GM13977 (cell line): Measurements from ENCODE around the gene RGS19.

ENCODE experiments used
- DNase-seq: peaks from one replicate; pipeline ENCODE4 v3.0.0; 2012; ENCODE audit warnings: low spot score
- in situ Hi-C: fragments of 300-500 bp; cut with MboI; formaldehyde crosslinking; loops from one replicate; pipeline ENCODE4 v1.12.0; 2022; ENCODE audit warnings: low sequenced_read_pairs, low pct_unique_long_range_greater_than_20kb, mixed read lengths, inconsistent platforms; ENCODE audit not compliant: unreplicated experiment
- TF ChIP-seq, protein P1 (sequence below): IDR thresholded peaks from 2 replicates; pipeline ENCODE4 v1.5.1; 2012; ENCODE audit warnings: mild to moderate bottlenecking, control low read depth; ENCODE audit not compliant: insufficient read depth; ENCODE audit errors: extremely low read depth, missing control alignments

The RGS19 gene

GRCh38 chr20:64116016-64116415 lies 36.7 kb upstream of the RGS19 start:
- no peak for DNase-seq
- in situ Hi-C loops: no loop called here
- TF ChIP-seq, protein P1, sequence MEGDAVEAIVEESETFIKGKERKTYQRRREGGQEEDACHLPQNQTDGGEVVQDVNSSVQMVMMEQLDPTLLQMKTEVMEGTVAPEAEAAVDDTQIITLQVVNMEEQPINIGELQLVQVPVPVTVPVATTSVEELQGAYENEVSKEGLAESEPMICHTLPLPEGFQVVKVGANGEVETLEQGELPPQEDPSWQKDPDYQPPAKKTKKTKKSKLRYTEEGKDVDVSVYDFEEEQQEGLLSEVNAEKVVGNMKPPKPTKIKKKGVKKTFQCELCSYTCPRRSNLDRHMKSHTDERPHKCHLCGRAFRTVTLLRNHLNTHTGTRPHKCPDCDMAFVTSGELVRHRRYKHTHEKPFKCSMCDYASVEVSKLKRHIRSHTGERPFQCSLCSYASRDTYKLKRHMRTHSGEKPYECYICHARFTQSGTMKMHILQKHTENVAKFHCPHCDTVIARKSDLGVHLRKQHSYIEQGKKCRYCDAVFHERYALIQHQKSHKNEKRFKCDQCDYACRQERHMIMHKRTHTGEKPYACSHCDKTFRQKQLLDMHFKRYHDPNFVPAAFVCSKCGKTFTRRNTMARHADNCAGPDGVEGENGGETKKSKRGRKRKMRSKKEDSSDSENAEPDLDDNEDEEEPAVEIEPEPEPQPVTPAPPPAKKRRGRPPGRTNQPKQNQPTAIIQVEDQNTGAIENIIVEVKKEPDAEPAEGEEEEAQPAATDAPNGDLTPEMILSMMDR: no peak

DNA sequence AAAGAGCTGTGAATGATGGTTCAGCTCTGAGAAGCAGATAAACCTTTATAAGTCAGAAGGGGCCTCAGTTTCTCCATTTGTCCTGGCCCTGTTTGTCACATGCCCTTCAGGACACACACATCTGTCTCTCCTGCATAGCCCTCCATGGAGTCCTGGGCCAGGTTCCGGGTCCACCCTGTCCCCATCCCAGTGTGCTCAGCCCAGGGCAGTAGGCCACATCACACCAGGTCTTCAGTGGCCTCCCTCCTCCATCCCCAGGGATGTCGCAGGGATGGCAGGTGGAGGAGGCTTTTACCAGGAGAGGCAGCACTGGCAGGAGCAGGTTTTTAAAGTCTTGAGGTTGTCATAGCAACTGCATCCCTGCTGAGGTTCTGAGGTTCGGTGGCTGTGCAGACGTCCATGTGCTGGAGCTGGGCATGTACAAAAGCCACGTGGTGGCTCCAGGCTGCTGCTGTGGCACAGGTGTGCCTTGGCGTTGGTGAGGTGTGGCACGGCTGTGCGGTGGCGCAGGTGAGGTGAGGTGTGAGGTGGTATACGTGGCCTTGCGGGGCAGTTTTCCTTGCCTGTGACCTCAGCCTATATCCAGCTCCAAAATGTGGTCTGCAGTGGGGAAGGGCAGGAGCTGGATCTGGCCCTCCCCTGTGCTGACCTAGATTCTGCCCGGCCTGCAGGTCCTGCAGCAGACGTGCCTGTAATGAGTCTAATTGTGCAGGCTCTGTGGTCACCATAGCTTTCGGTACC lies 36.0 kb upstream of the RGS19 start:
- in situ Hi-C loops: no loop called here
- TF ChIP-seq, protein P1: no peak
- no peak for DNase-seq

GRCh38 chr20:64114356-64114971 lies 35.1 kb upstream of the RGS19 start:
- in situ Hi-C loops: no loop called here
- TF ChIP-seq, protein P1: no peak
- no peak for DNase-seq

DNA sequence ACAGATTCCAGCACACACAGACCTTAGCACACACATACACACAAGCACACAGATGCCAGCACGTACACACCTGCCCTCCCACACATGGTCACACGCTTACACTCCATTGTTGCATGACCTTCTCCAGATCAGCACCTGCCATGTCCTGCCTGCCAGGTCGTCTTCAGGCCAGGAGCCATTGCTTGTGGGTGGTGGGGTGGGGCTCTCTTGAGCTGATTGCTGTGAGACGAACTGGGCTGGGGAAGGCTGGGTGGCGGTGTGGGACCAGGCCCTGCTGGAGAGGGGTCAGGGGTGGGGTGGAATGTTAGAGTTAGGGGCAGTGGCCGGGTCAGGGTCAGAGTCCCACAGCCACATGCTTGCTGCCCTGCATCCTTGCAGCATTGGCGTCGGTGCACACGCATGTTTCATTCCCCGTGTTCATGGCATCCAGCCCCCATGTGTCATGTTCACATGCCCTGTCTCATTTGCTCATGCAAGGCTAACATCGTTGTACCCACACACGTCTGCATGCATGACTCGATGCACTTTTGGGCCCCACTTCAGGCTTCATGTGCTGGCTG lies 34.6 kb upstream of the RGS19 start:
- in situ Hi-C loops: no loop called here
- no peak for DNase-seq
- TF ChIP-seq, protein P1: no peak

DNA sequence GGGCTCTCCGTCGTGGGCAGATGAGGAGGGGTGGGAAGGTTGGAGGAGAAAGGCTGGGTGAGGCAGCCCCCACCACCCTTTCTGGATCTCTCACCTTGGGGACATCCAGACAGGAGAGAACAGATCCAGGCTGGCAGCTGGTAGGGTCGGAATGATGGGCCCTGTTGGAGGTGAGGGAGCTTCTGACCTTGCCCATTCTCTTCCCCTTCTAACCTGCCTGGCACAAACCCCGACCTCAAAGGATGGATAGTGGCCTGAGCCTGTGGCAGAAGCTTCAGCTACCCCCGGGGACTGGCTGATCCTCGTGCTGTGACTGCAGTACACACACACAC lies 34.1 kb upstream of the RGS19 start:
- no peak for DNase-seq
- in situ Hi-C loops: no loop called here
- TF ChIP-seq, protein P1: no peak

DNA sequence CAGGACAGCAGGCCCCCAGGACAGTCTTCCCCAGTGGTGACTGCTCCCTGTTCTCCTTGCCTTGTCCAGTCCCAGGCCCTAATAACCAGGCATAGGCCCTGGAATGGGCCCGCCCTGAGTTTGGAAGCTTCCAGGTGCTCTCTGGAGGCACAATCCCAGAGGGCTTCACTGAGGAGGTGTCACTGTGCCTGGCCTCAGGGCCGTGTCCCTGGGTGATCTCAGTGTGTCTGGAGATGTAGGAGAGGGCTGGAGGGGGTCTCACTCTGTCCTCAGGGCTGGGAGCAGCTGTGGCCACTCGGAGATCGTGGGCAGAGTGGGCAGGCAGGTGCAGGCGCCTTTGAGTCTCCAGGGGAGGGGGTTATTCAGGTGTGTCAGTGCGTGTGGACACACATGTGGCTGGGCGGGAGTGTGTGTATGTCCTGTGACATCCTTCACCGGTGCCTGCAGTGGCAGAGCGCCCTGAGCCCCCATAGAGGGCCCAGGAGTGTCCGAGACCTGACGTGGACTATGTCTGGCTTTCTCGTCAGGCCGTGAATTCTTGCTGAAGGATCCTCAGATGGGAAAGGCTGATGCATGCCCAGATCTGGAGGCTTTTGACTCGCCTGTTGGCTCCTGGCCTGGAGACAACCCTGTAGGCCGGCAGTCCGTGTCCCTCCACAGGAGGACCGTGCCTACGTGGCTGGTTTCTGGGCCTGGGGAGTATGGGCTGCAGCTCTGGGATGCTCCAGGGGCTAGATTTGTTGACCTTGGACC lies 33.5 kb upstream of the RGS19 start:
- no peak for DNase-seq
- TF ChIP-seq, protein P1: no peak
- in situ Hi-C loops: no loop called here
